ENCODE measurements around the gene SLC25A33. TPM values are rescaled to one million over a fixed set of nuclear protein-coding genes. Genes with fewer than 3 reads are reported as not detected.

Gene SLC25A33
- polyA plus RNA-seq, 1 experiment, result 4.1 TPM

- H3K27ac ChIP-seq (ENCODE audit: low read depth, low read length), result no peak overlapping the region
- no peaks in the 10 kb centered on the region; the same call in 1 of the 2 replicates for H3K9me3 ChIP-seq (ENCODE audit: control insufficient read depth, insufficient read depth, low read length)
- ChIA-PET POLR2A (no interaction called here), CTCF (interaction anchor here (0.6 to 4.5 kb wide), 22 partner anchors 8 to 252 kb away, joined by 3 to 55 read pairs (median 4); partner anchors contain the start of gene TMEM201)
- no peak for DNase-seq (ENCODE audit: low read depth, low spot score)
- no peak overlapping the region for H3K4me3 ChIP-seq (ENCODE audit: low read depth, low read length)
- TF ChIP-seq CTCF (IDR thresholded peaks at IDR 0.05; ENCODE audit: low read depth, low read length), result no peak
- H3K27me3 ChIP-seq (ENCODE audit: control insufficient read depth, insufficient read depth, low read length), result peaks cover 18% of the 10 kb centered on the region
Measured at GRCh38 chr1:9495854-9496374, 43.4 kb upstream of the SLC25A33 start.

- CTCF ChIA-PET, result no interaction called here
Measured at GRCh38 chr1:9500756-9501754, 38.2 kb upstream of the SLC25A33 start.

GRCh38 chr1:9503001-9503675, 36.1 kb upstream of the SLC25A33 start:
- ChIA-PET CTCF (interaction anchor here (0.6 to 1.5 kb wide), 2 partner anchors 8 to 95 kb away, joined by 3 read pairs; no protein-coding TSS in a partner anchor), POLR2A (no interaction called here)
- Histone ChIP-seq H3K27me3 (ENCODE audit: control insufficient read depth, insufficient read depth, low read length) (peaks cover 18% of the 10 kb centered on the region), H3K9me3 (ENCODE audit: control insufficient read depth, insufficient read depth, low read length) (no peaks in the 10 kb centered on the region), H3K27ac (ENCODE audit: low read depth, low read length) (no peak overlapping the region), H3K4me3 (ENCODE audit: low read depth, low read length) (no peak overlapping the region)
- DNase-seq (ENCODE audit: low read depth, low spot score), result no peak
- TF ChIP-seq CTCF (IDR thresholded peaks at IDR 0.05; ENCODE audit: low read depth, low read length), result no peak

More at GRCh38 chr1:9500756-9501754, 38.2 kb upstream of the SLC25A33 start:
- no peak for DNase-seq (ENCODE audit: low read depth, low spot score)
- H3K27me3 ChIP-seq (ENCODE audit: control insufficient read depth, insufficient read depth, low read length), result peaks cover 18% of the 10 kb centered on the region
- H3K4me3 ChIP-seq (ENCODE audit: low read depth, low read length), result no peak overlapping the region
- TF ChIP-seq CTCF (IDR thresholded peaks at IDR 0.05; ENCODE audit: low read depth, low read length), result no peak
- H3K27ac ChIP-seq (ENCODE audit: low read depth, low read length), result no peak overlapping the region
- no peaks in the 10 kb centered on the region for H3K9me3 ChIP-seq (ENCODE audit: control insufficient read depth, insufficient read depth, low read length)
- POLR2A ChIA-PET, result no interaction called here

- ChIA-PET POLR2A (no interaction called here), CTCF (interaction anchor here (1.6 kb wide), 1 partner anchor 9 kb away, joined by 5 read pairs; no protein-coding TSS in a partner anchor)
- H3K27me3 ChIP-seq (ENCODE audit: control insufficient read depth, insufficient read depth, low read length), result peaks cover 18% of the 10 kb centered on the region
- no peak overlapping the region for H3K27ac ChIP-seq (ENCODE audit: low read depth, low read length)
- no peaks in the 10 kb centered on the region for H3K9me3 ChIP-seq (ENCODE audit: control insufficient read depth, insufficient read depth, low read length)
- TF ChIP-seq CTCF (IDR thresholded peaks at IDR 0.05; ENCODE audit: low read depth, low read length), result no peak
- H3K4me3 ChIP-seq (ENCODE audit: low read depth, low read length), result no peak overlapping the region
- no peak for DNase-seq (ENCODE audit: low read depth, low spot score)
Measured at GRCh38 chr1:9505143-9505542, 34.1 kb upstream of the SLC25A33 start.
